ENCODE measurements around the gene SRSF3.

SRSF3 gene

GRCh38 chr6:36613200-36613995 lies 19.2 kb downstream of the SRSF3 start:
- no peak overlapping the region for H3K27ac Mint-ChIP-seq
- CTCF ChIA-PET, result no interaction called here

DNA sequence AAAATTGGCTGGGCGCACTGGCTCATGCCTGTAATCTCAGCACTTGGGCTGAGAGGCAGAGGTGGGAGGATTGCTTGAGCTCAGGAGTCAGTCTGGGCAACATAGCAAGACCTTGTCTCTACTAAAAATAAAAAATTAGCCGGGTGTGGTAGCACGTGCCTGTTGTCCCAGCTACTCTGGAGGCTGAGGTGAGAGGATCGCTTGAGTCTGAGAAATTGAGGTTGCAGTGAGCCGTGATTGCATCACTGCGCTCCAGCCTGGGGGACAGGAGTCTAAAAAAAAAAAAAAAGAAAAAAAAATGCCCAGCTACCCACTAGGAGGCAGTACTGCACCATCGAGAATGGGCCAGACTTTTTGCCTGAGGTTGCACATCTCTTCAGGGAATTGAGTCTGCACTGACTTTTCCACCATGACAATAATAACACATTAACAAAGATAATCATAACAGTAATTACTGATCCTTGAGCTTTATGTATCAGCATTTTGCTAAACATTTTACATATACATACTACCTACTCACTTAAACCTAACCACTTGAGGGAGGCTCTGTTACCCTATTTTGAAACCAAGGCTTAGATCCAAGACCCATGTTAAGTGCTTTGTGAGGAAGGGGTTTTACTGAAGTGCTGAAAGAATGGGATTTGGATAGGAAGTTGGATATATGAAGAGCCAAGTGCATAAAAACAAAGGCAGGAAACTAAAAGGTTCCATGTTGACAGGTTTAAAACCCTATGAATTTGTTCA lies 21.0 kb downstream of the SRSF3 start:
- Mint-ChIP-seq H3K4me1 (peaks cover 17% of the 10 kb centered on the region), H3K27ac (no peak overlapping the region), H3K36me3 (peaks cover 20% of the 10 kb centered on the region), H3K4me3 (no peak overlapping the region), H3K9me3 (no peaks in the 10 kb centered on the region), H3K27me3 (no peaks in the 10 kb centered on the region)
- CTCF ChIA-PET, result interaction anchor here (0.6 to 3.4 kb wide), 38 partner anchors 8 to 589 kb away, joined by 3 to 69 read pairs (median 4); no protein-coding TSS in a partner anchor
- DNase-seq, result peak; percentile 52

More at GRCh38 chr6:36613200-36613995, 19.2 kb downstream of the SRSF3 start:
- H3K4me1 Mint-ChIP-seq, result peaks cover 25% of the 10 kb centered on the region
- no peaks in the 10 kb centered on the region for H3K27me3 Mint-ChIP-seq
- DNase-seq, result peak; percentile 18
- H3K4me3 Mint-ChIP-seq, result no peak overlapping the region
- H3K9me3 Mint-ChIP-seq, result no peaks in the 10 kb centered on the region
- H3K36me3 Mint-ChIP-seq, result peaks cover 33% of the 10 kb centered on the region

DNA sequence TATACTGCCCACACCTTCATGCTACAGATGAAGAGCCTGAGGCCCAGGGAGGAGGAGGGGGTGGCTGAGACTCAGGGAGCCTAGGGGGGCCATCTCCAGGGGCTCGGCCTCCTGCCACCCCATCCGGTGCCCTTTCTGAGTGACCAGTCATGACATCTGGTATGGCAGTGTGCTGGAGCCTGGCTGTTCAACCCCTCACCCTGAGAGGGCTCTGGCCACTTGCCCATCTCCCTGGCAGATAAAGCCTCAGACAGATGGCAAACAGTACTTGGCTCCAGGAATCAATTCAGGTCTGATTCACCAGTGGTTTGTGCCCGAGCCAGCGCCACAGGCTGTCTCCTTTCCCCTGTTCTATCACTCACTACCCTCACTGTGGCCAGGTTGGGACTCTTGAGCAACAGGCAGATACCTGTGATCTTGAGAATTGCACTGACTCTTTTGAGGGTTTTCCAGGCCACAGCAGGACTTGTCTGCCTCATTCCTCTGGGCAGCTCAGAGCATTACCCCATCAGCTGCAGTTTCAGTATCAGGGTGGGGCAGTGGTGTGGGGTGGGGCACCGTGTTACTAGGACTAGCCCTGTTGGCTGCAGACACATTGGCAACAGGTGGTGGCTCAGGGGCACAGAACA lies 22.8 kb downstream of the SRSF3 start:
- no peak for DNase-seq
- peaks cover 11% of the 10 kb centered on the region for H3K4me1 Mint-ChIP-seq
- H3K27ac Mint-ChIP-seq, result no peak overlapping the region
- H3K27me3 Mint-ChIP-seq, result no peaks in the 10 kb centered on the region
- CTCF ChIA-PET, result interaction anchor here (1.8 to 3.4 kb wide), 3 partner anchors 137 to 168 kb away, joined by 5 to 69 read pairs (median 29); no protein-coding TSS in a partner anchor
- H3K4me3 Mint-ChIP-seq, result no peak overlapping the region
- no peaks in the 10 kb centered on the region for H3K9me3 Mint-ChIP-seq
- H3K36me3 Mint-ChIP-seq, result peaks cover 12% of the 10 kb centered on the region

GRCh38 chr6:36618366-36619355 lies 24.5 kb downstream of the SRSF3 start:
- Mint-ChIP-seq H3K27me3 (no peaks in the 10 kb centered on the region), H3K4me1 (peaks cover 23% of the 10 kb centered on the region), H3K9me3 (no peaks in the 10 kb centered on the region), H3K36me3 (peaks cover 3% of the 10 kb centered on the region), H3K27ac (no peak overlapping the region), H3K4me3 (no peak overlapping the region)
- CTCF ChIA-PET, result interaction anchor here (0.8 to 1.9 kb wide), 6 partner anchors 9 to 141 kb away, joined by 3 to 15 read pairs (median 4); partner anchors contain the start of gene CDKN1A
- DNase-seq, result no peak

DNA sequence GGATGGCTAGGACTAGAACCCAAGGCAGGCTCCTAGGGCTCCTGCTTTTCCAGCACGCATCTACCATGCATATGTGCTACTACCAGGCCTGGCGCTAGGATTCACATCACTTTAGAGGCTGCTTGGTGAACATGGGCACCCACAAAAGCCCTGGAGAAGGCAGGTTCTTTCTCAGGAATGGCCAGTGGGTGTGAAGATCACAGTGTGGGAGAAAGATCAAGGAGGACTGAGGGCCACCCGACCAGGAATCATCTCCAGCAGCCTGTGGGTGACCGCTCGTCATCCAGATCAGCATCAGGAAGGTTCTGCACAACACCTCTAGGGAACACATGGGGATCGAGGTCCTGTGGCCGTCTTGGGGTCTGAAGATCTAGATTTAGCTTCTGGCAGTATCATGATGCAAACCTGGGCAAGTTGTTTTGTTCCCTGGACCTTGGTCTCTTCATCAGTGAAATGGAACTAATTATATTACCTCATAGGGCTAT lies 27.3 kb downstream of the SRSF3 start:
- H3K4me1 Mint-ChIP-seq, result peaks cover 33% of the 10 kb centered on the region
- H3K27me3 Mint-ChIP-seq, result peaks cover 3% of the 10 kb centered on the region
- no peaks in the 10 kb centered on the region for H3K9me3 Mint-ChIP-seq
- no peak for DNase-seq
- H3K36me3 Mint-ChIP-seq, result peaks cover 1% of the 10 kb centered on the region
- no peak overlapping the region for H3K27ac Mint-ChIP-seq
- CTCF ChIA-PET, result interaction anchor here (1.0 kb wide), 1 partner anchor 103 kb away, joined by 3 read pairs; no protein-coding TSS in a partner anchor
- no peak overlapping the region for H3K4me3 Mint-ChIP-seq

- peaks cover 35% of the 10 kb centered on the region for H3K4me1 Mint-ChIP-seq
- H3K27me3 Mint-ChIP-seq, result peaks cover 3% of the 10 kb centered on the region
- H3K4me3 Mint-ChIP-seq, result no peak overlapping the region
- peak overlapping the region; percentile 60 for H3K27ac Mint-ChIP-seq
- CTCF ChIA-PET, result interaction anchor here (0.7 to 4.4 kb wide), 13 partner anchors 8 to 228 kb away, joined by 3 to 33 read pairs (median 6); partner anchors contain the start of gene CDKN1A
- no peaks in the 10 kb centered on the region for H3K9me3 Mint-ChIP-seq
- H3K36me3 Mint-ChIP-seq, result peaks cover 1% of the 10 kb centered on the region
- no peak for DNase-seq
Observed at GRCh38 chr6:36622901-36623546, 28.9 kb downstream of the SRSF3 start.

DNA sequence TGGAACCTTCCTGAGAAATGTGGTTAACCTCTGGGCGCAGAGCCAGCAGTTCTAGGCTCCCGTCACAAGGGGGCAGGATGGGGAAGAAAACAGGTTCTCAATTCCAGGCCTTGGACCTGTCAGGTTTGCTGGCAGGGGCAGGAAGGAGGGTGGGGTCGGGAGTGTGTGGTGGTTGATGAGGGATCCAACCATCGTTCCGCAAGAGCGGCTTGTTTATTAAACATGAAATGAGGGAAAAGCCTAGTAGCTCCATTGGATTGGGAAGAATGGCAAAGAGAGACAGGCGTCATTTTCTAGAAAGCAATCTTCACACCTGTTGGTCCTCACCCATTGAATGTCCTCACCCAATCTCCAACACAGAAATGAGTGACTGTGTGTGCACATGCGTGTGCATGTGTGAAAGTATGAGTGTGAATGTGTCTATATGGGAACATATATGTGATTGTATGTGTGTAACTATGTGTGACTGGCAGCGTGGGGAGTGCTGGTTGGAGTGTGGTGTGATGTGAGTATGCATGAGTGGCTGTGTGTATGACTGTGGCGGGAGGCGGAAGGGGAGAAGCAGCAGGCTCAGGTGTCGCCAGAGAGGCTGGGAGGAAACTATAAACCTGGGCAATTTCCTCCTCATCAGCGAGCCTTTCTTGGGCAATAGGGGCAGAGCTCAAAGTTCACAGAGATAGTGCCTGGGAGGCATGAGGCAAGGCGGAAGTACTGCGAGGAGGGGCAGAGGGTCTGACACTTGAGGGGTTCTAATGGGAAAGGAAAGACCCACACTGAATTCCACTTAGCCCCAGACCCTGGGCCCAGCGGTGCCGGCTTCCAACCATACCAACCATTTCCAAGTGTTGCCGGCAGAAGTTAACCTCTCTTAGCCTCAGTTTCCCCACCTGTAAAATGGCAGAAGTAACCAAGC lies 29.6 kb downstream of the SRSF3 start:
- H3K27ac Mint-ChIP-seq, result peak overlapping the region; percentile 60

DNA sequence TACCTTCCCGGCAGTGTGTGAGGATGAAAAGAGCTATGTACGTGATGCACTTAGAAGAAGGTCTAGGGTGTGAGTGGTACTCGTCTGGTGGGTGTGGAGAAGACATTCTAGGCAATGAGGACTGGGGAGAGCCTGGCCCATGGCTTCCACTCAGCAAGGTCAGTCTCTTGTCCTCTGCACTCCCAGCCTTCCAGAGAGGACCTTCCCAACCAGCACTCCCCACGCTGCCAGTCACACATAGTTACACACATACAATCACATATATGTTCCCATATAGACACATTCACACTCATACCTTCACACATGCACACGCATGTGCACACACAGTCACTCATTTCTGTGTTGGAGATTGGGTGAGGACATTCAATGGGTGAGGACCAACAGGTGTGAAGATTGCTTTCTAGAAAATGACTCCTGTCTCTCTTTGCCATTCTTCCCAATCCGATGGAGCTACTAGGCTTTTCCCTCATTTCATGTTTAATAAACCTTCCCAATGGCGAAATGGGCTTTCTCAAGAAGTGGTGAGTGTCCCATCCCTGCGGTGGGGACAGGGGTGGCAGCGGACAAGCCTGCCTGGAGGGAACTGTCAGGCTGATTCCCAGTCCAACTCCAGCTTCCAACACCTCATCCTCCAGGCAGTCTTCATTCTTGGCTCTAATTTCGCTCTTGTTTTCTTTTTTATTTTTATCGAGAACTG lies 30.4 kb downstream of the SRSF3 start:
- Mint-ChIP-seq H3K9me3 (no peaks in the 10 kb centered on the region), H3K4me3 (no peak overlapping the region), H3K36me3 (no peaks in the 10 kb centered on the region), H3K4me1 (peaks cover 38% of the 10 kb centered on the region), H3K27me3 (peaks cover 3% of the 10 kb centered on the region), H3K27ac (no peak overlapping the region)
- DNase-seq, result no peak
- CTCF ChIA-PET, result interaction anchor here (0.8 to 4.4 kb wide), 19 partner anchors 9 to 228 kb away, joined by 3 to 33 read pairs (median 5); partner anchors contain the start of gene CDKN1A

More for the DNA sequence above, 29.6 kb downstream of the SRSF3 start:
- H3K36me3 Mint-ChIP-seq, result peaks cover 1% of the 10 kb centered on the region
- H3K4me1 Mint-ChIP-seq, result peaks cover 35% of the 10 kb centered on the region
- peaks cover 3% of the 10 kb centered on the region for H3K27me3 Mint-ChIP-seq
- H3K9me3 Mint-ChIP-seq, result no peaks in the 10 kb centered on the region
- no peak overlapping the region for H3K4me3 Mint-ChIP-seq
- CTCF ChIA-PET, result interaction anchor here (0.7 to 4.4 kb wide), 22 partner anchors 9 to 229 kb away, joined by 3 to 33 read pairs (median 5); partner anchors contain the start of gene CDKN1A
- DNase-seq, result peak; percentile 86

GRCh38 chr6:36625158-36625919 lies 31.2 kb downstream of the SRSF3 start:
- peaks cover 38% of the 10 kb centered on the region for H3K4me1 Mint-ChIP-seq
- peaks cover 3% of the 10 kb centered on the region for H3K27me3 Mint-ChIP-seq
- CTCF ChIA-PET, result interaction anchor here (0.5 to 4.4 kb wide), 15 partner anchors 10 to 363 kb away, joined by 3 to 33 read pairs (median 4); no protein-coding TSS in a partner anchor
- no peak for DNase-seq
- no peaks in the 10 kb centered on the region for H3K36me3 Mint-ChIP-seq
- no peaks in the 10 kb centered on the region for H3K9me3 Mint-ChIP-seq
- H3K27ac Mint-ChIP-seq, result no peak overlapping the region
- H3K4me3 Mint-ChIP-seq, result no peak overlapping the region

DNA sequence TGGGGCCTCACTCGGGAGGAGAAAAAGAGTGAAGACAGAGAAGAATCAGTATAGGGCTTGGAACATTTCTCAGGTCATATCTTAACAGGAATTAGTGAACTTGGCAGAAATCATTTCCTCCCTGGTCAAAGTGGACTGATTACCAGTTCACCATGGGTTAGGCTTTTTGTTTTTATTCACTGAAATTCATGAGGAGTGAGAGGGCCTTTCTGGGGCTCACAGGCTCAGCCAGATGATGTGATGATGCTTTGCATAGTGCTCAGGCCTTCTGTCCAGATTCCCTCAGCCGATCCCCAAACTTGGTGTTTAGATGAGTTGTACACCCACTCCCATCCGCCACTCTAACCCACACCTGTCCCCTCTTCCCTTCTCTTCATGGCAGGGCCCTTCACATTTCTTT lies 32.5 kb downstream of the SRSF3 start:
- no peak overlapping the region for H3K27ac Mint-ChIP-seq
- H3K4me1 Mint-ChIP-seq, result peaks cover 38% of the 10 kb centered on the region
- no peak overlapping the region for H3K4me3 Mint-ChIP-seq
- DNase-seq, result no peak
- CTCF ChIA-PET, result interaction anchor here (4.4 kb wide), 1 partner anchor 11 kb away, joined by 13 read pairs; no protein-coding TSS in a partner anchor
- H3K36me3 Mint-ChIP-seq, result no peaks in the 10 kb centered on the region
- H3K27me3 Mint-ChIP-seq, result peaks cover 10% of the 10 kb centered on the region
- no peaks in the 10 kb centered on the region for H3K9me3 Mint-ChIP-seq

GRCh38 chr6:36627141-36627540 lies 33.0 kb downstream of the SRSF3 start:
- no peak overlapping the region for H3K27ac Mint-ChIP-seq
- CTCF ChIA-PET, result interaction anchor here (1.5 to 1.7 kb wide), 3 partner anchors 12 to 97 kb away, joined by 4 to 7 read pairs (median 5); no protein-coding TSS in a partner anchor
- H3K36me3 Mint-ChIP-seq, result no peaks in the 10 kb centered on the region
- H3K9me3 Mint-ChIP-seq, result no peaks in the 10 kb centered on the region
- no peak overlapping the region for H3K4me3 Mint-ChIP-seq
- peaks cover 38% of the 10 kb centered on the region for H3K4me1 Mint-ChIP-seq
- H3K27me3 Mint-ChIP-seq, result peaks cover 16% of the 10 kb centered on the region
- no peak for DNase-seq

Data from activated naive CD4-positive, alpha-beta T cell treated with anti-CD3 and anti-CD28 coated beads, Interleukin-2, amount 10 ng/mL, durations not matched to agents 7 days and 5 days (primary cell).